GM23338 (cell line): ENCODE data around the gene ZHX3. TPM values are rescaled to one million over a fixed set of nuclear protein-coding genes. Genes with fewer than 3 reads are reported as not detected.
A peak's percentile ranks its signal among the peaks of the same experiment; 100 is the strongest.

Experiments
- ATAC-seq: fragments of 200-7000 bp; cut with Tn5 transposase; 3 replicates; pipeline ENCODE4 v1.9.1; 2020
- DNase-seq: peaks from one replicate; pipeline ENCODE4 v3.0.0-alpha.2; 2015; ENCODE audit warnings: low spot score
- H2AFZ ChIP-seq: fragments of 200-600 bp; sonication (generic); 2 replicates; pipeline ENCODE4 v1.8.0; 2016; ENCODE audit warnings: antibody characterized with exemption, mild to moderate bottlenecking, moderate library complexity
- H3F3A ChIP-seq: fragments of 200-600 bp; sonication (generic); replicated peaks from 2 replicates; pipeline ENCODE4 v1.8.0; 2017; ENCODE audit warnings: antibody characterized with exemption, mixed run types, low read depth
- H3K27ac ChIP-seq: fragments of 200-600 bp; sonication (generic); 2 replicates; pipeline ENCODE4 v1.6.1; 2016; ENCODE audit warnings: low read depth
- H3K27me3 ChIP-seq: fragments of 200-600 bp; sonication (generic); 2 replicates; pipeline ENCODE4 v1.8.0; 2016; ENCODE audit warnings: mild to moderate bottlenecking, mixed run types, moderate library complexity; ENCODE audit not compliant: insufficient read depth
- H3K36me3 ChIP-seq: fragments of 200-600 bp; sonication (generic); 2 replicates; pipeline ENCODE4 v1.8.0; 2016; ENCODE audit warnings: mild to moderate bottlenecking; ENCODE audit not compliant: insufficient read depth
- H3K4me1 ChIP-seq: fragments of 200-600 bp; sonication (generic); 2 replicates; pipeline ENCODE4 v1.8.0; 2016; ENCODE audit warnings: mild to moderate bottlenecking, moderate library complexity; ENCODE audit not compliant: insufficient read depth
- H3K4me2 ChIP-seq: fragments of 200-600 bp; sonication (generic); 2 replicates; pipeline ENCODE4 v1.7.1; 2017; ENCODE audit warnings: mixed run types
- H3K4me3 ChIP-seq: fragments of 200-600 bp; sonication (generic); 2 replicates; pipeline ENCODE4 v1.6.1; 2016; ENCODE audit warnings: mixed run types
- H3K79me2 ChIP-seq: fragments of 200-600 bp; sonication (generic); replicated peaks from 2 replicates; pipeline ENCODE4 v1.8.0; 2017; ENCODE audit warnings: mild to moderate bottlenecking; ENCODE audit not compliant: insufficient read depth
- H3K9me2 ChIP-seq: fragments of 200-600 bp; sonication (generic); 2 replicates; pipeline ENCODE4 v1.8.0; 2017; ENCODE audit not compliant: insufficient read depth
- H4K20me1 ChIP-seq: fragments of 200-600 bp; sonication (generic); replicated peaks from 2 replicates; pipeline ENCODE4 v1.8.0; 2017; ENCODE audit warnings: mild to moderate bottlenecking; ENCODE audit not compliant: insufficient read depth
- H3K27ac Mint-ChIP-seq: 2 replicates; pipeline ENCODE4 v1.8.0; 2020; ENCODE audit warnings: inconsistent platforms, mild to moderate bottlenecking, moderate library complexity, mixed read lengths
- H3K27me3 Mint-ChIP-seq: 3 replicates; pipeline ENCODE4 v1.8.0; 2022; ENCODE audit warnings: low read depth, mild to moderate bottlenecking, moderate library complexity, mixed read lengths, inconsistent platforms; ENCODE audit not compliant: insufficient read depth, poor library complexity
- H3K36me3 Mint-ChIP-seq: 3 replicates; pipeline ENCODE4 v1.8.0; 2021; ENCODE audit warnings: low read depth, mild to moderate bottlenecking, inconsistent platforms, moderate library complexity, mixed read lengths
- H3K4me1 Mint-ChIP-seq: 3 replicates; pipeline ENCODE4 v1.8.0; 2020; ENCODE audit warnings: mild to moderate bottlenecking, inconsistent platforms, mixed read lengths
- H3K4me3 Mint-ChIP-seq: 3 replicates; pipeline ENCODE4 v1.8.0; 2021; ENCODE audit warnings: moderate library complexity, mild to moderate bottlenecking, inconsistent platforms, mixed read lengths
- H3K9me3 Mint-ChIP-seq: 3 replicates; pipeline ENCODE4 v1.8.0; 2020; ENCODE audit warnings: moderate library complexity, mild to moderate bottlenecking, inconsistent platforms, mixed read lengths
- CTCF ChIP-seq, 2 experiments: fragments of 200-600 bp in 1 of 2; sonication (generic) in 1 of 2; conservative IDR thresholded peaks; 2 replicates each; pipeline versions ENCODE4 v1.5.1 to v1.6.1; 2016 to 2017; ENCODE audit warnings: antibody characterized with exemption in 2 of 2, low read depth in 2 of 2, mild to moderate bottlenecking in 2 of 2, moderate library complexity in 1 of 2
- polyA plus RNA-seq: library from polyadenylated mRNA; unstranded; fragments of >200 nt; fragmentation: Nextera tagmentation; extraction: Ambion mirVana; gene quantifications from 2 replicates; pipeline ENCODE4 v1.2.1, GENCODE V29; 2016
- total RNA-seq: library from RNA; depleted of rRNA; stranded (reverse); fragments of >200 nt; shearing (Covaris generic); gene quantifications from 2 replicates; pipeline ENCODE4 v1.2.3, GENCODE V29; 2014
- TF ChIP-seq, protein P1 (sequence below): fragments of 250-450 bp; sonication (Bioruptor Pico); IDR thresholded peaks from 2 replicates; pipeline ENCODE4 v1.5.0; 2020; ENCODE audit warnings: mild to moderate bottlenecking, moderate library complexity

ZHX3 gene
- total and polyA plus RNA-seq, 2 experiments from 2014 or later: 1.7 to 2.8 TPM

GRCh38 chr20:41173161-41173721 is 144.3 kb downstream of the ZHX3 start:
- no peak overlapping the region for H3K27ac ChIP-seq
- H3K27ac Mint-ChIP-seq: peak overlapping the region; percentile 64; the same call in 1 of the 2 replicates

More at GRCh38 chr20:41173161-41173721, 144.3 kb downstream of the ZHX3 start:
- no peaks in the 10 kb centered on the region; the same call in 1 of the 2 replicates for H3K4me1 ChIP-seq
- peaks cover 7% of the 10 kb centered on the region; the same call in 2 of the 3 replicates for H3K4me1 Mint-ChIP-seq
- DNase-seq (peak; percentile 84), ATAC-seq (peak; percentile 95)
- no peak overlapping the region for H3K4me3 ChIP-seq
- H2AFZ ChIP-seq: no peak overlapping the region
- H3K4me2 ChIP-seq: no peak overlapping the region
- no peaks in the 10 kb centered on the region; the same call in 2 of the 3 replicates for H3K9me3 Mint-ChIP-seq
- peaks cover 15% of the 10 kb centered on the region for H3K27me3 Mint-ChIP-seq
- peaks cover 8% of the 10 kb centered on the region for H4K20me1 ChIP-seq
- H3K9me2 ChIP-seq: no peaks in the 10 kb centered on the region
- no peaks in the 10 kb centered on the region for H3K79me2 ChIP-seq
- peak; percentile 85 to 93 for TF ChIP-seq CTCF (conservative IDR thresholded peaks at IDR 0.05; ENCODE audit: low read depth in 2 of 2)
- TF ChIP-seq, protein P1, sequence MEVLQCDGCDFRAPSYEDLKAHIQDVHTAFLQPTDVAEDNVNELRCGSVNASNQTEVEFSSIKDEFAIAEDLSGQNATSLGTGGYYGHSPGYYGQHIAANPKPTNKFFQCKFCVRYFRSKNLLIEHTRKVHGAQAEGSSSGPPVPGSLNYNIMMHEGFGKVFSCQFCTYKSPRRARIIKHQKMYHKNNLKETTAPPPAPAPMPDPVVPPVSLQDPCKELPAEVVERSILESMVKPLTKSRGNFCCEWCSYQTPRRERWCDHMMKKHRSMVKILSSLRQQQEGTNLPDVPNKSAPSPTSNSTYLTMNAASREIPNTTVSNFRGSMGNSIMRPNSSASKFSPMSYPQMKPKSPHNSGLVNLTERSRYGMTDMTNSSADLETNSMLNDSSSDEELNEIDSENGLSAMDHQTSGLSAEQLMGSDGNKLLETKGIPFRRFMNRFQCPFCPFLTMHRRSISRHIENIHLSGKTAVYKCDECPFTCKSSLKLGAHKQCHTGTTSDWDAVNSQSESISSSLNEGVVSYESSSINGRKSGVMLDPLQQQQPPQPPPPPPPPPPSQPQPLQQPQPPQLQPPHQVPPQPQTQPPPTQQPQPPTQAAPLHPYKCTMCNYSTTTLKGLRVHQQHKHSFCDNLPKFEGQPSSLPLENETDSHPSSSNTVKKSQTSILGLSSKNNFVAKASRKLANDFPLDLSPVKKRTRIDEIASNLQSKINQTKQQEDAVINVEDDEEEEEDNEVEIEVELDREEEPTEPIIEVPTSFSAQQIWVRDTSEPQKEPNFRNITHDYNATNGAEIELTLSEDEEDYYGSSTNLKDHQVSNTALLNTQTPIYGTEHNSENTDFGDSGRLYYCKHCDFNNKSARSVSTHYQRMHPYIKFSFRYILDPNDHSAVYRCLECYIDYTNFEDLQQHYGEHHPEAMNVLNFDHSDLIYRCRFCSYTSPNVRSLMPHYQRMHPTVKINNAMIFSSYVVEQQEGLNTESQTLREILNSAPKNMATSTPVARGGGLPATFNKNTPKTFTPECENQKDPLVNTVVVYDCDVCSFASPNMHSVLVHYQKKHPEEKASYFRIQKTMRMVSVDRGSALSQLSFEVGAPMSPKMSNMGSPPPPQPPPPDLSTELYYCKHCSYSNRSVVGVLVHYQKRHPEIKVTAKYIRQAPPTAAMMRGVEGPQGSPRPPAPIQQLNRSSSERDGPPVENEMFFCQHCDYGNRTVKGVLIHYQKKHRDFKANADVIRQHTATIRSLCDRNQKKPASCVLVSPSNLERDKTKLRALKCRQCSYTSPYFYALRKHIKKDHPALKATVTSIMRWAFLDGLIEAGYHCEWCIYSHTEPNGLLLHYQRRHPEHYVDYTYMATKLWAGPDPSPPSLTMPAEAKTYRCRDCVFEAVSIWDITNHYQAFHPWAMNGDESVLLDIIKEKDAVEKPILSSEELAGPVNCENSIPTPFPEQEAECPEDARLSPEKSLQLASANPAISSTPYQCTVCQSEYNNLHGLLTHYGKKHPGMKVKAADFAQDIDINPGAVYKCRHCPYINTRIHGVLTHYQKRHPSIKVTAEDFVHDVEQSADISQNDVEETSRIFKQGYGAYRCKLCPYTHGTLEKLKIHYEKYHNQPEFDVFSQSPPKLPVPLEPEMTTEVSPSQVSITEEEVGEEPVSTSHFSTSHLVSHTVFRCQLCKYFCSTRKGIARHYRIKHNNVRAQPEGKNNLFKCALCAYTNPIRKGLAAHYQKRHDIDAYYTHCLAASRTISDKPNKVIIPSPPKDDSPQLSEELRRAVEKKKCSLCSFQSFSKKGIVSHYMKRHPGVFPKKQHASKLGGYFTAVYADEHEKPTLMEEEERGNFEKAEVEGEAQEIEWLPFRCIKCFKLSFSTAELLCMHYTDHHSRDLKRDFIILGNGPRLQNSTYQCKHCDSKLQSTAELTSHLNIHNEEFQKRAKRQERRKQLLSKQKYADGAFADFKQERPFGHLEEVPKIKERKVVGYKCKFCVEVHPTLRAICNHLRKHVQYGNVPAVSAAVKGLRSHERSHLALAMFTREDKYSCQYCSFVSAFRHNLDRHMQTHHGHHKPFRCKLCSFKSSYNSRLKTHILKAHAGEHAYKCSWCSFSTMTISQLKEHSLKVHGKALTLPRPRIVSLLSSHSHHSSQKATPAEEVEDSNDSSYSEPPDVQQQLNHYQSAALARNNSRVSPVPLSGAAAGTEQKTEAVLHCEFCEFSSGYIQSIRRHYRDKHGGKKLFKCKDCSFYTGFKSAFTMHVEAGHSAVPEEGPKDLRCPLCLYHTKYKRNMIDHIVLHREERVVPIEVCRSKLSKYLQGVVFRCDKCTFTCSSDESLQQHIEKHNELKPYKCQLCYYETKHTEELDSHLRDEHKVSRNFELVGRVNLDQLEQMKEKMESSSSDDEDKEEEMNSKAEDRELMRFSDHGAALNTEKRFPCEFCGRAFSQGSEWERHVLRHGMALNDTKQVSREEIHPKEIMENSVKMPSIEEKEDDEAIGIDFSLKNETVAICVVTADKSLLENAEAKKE (CRISPR knock-in tag): no peak
- peaks cover 86% of the 10 kb centered on the region for H3K36me3 Mint-ChIP-seq
- H3K27me3 ChIP-seq: no peaks in the 10 kb centered on the region
- peaks cover 31% of the 10 kb centered on the region for H3K36me3 ChIP-seq
- H3K4me3 Mint-ChIP-seq: no peak overlapping the region
- H3F3A ChIP-seq: peaks cover 6% of the 10 kb centered on the region; the same call in 1 of the 2 replicates
